K562 (cell line): ENCODE measurements around the gene ANKS1B. TPM values are rescaled to one million over a fixed set of nuclear protein-coding genes. Genes with fewer than 3 reads are reported as not detected.

Experiments
- ATAC-seq: fragments of 200-7000 bp; cut with Tn5 transposase; 3 replicates; pipeline ENCODE4 v1.9.1; 2020; ENCODE audit warnings: moderate library complexity
- BruUV-seq: library from RNA; stranded (reverse); fragments of 400-500 nt; replicated peaks from 2 replicates; lab custom pipeline; 2021; lab: Mats Ljungman, UMichigan
- CTCF ChIA-PET: fragments of 300-600 bp; formaldehyde crosslinking; extraction: SDS; loops from one replicate; lab custom pipeline; 2021; ENCODE audit warnings: low intra/inter-chr PET ratio; lab: Yijun Ruan, JAX
- POLR2A ChIA-PET: fragments of 300-600, 350-650 bp; sonication (Branson Sonifier 250); formaldehyde crosslinking; extraction: SDS; loops from one replicate; lab custom pipeline; 2021; ENCODE audit warnings: antibody characterized with exemption, inconsistent platforms; lab: Yijun Ruan, JAX
- DNase-seq, 4 experiments: peaks; one replicate each; pipeline versions ENCODE4 v3.0.0 to v3.0.0-alpha.2; 2011 to 2018; ENCODE audit warnings: low spot score in 3 of 4, mixed read lengths in 3 of 4; ENCODE audit errors: extremely low read depth in 1 of 4
- FAIRE-seq: peaks from 2 replicates; lab custom pipeline; 2011; peaks lifted over from hg19 to GRCh38; lab: Jason Lieb, UNC
- H2AFZ ChIP-seq: 2 replicates; pipeline ENCODE4 v1.6.0; 2011; ENCODE audit warnings: low read depth, low read length, control low read depth, inconsistent platforms
- H3K27ac ChIP-seq: fragments of 200-600 bp; 3 replicates; pipeline ENCODE4 v1.8.0; 2011; ENCODE audit warnings: low read depth, mild to moderate bottlenecking, control low read depth, inconsistent platforms, low read length, moderate library complexity, mixed read lengths; ENCODE audit errors: extremely low read depth
- H3K27me3 ChIP-seq, 2 experiments: fragments of 300-600 bp in 1 of 2; 2 replicates in 1 of 2; 3 replicates in 1 of 2; pipeline versions ENCODE4 v1.6.0 to v1.8.0; 2011; ENCODE audit warnings: inconsistent platforms in 2 of 2, low read length in 2 of 2, mild to moderate bottlenecking in 1 of 2, mixed read lengths in 1 of 2, moderate library complexity in 1 of 2; ENCODE audit not compliant: control insufficient read depth in 2 of 2, insufficient read depth in 2 of 2
- H3K36me3 ChIP-seq: fragments of 300-600 bp; 3 replicates; pipeline ENCODE4 v1.8.0; 2011; ENCODE audit warnings: mild to moderate bottlenecking, low read length, inconsistent platforms; ENCODE audit not compliant: control insufficient read depth, insufficient read depth
- H3K4me1 ChIP-seq, 2 experiments: fragments of 200-600 bp in 1 of 2; replicated peaks in 1 of 2; 2 replicates in 1 of 2; 3 replicates in 1 of 2; pipeline versions ENCODE4 v1.5.1 to v1.8.0; 2011; ENCODE audit warnings: inconsistent platforms in 2 of 2, low read length in 2 of 2, mild to moderate bottlenecking in 1 of 2, mixed read lengths in 1 of 2, moderate library complexity in 1 of 2; ENCODE audit not compliant: control insufficient read depth in 2 of 2, insufficient read depth in 2 of 2
- H3K4me2 ChIP-seq: 2 replicates; pipeline ENCODE4 v1.6.1; 2011; ENCODE audit warnings: low read length, control low read depth, inconsistent platforms, mixed read lengths; ENCODE audit not compliant: insufficient read depth
- H3K4me3 ChIP-seq: fragments of 200-600 bp; sonication (generic), shearing (Covaris generic); 2 replicates; pipeline ENCODE4 v1.5.1; 2016; ENCODE audit warnings: control low read depth, inconsistent platforms
- H3K79me2 ChIP-seq: fragments of 200-600 bp; 3 replicates; pipeline ENCODE4 v1.8.0; 2011; ENCODE audit warnings: low read length, inconsistent platforms; ENCODE audit not compliant: control insufficient read depth, insufficient read depth
- H3K9ac ChIP-seq, 2 experiments: 2 replicates each; pipeline versions ENCODE4 v1.6.0 to v1.6.1; 2011; ENCODE audit warnings: low read depth in 2 of 2, low read length in 2 of 2, control low read depth in 1 of 2, inconsistent platforms in 1 of 2, mild to moderate bottlenecking in 1 of 2, mixed read lengths in 1 of 2; ENCODE audit not compliant: insufficient read depth in 1 of 2
- H3K9me1 ChIP-seq: one replicate; pipeline ENCODE4 v1.6.0; 2011; ENCODE audit warnings: inconsistent platforms, mild to moderate bottlenecking, low read length, moderate library complexity; ENCODE audit not compliant: control insufficient read depth, insufficient read depth
- H3K9me3 ChIP-seq: replicated peaks from 2 replicates; pipeline ENCODE4 v1.5.1; 2011; ENCODE audit warnings: low read depth, low read length, inconsistent platforms; ENCODE audit not compliant: control insufficient read depth, insufficient read depth
- H4K20me1 ChIP-seq: replicated peaks from 2 replicates; pipeline ENCODE4 v1.6.1; 2011; ENCODE audit warnings: low read length, inconsistent platforms, mixed read lengths; ENCODE audit not compliant: control insufficient read depth, insufficient read depth
- GABPB1 ChIP-seq: sonication (generic); formaldehyde crosslinking; IDR thresholded peaks from 2 replicates; pipeline ENCODE4 v1.8.0; 2022; ENCODE audit warnings: mild to moderate bottlenecking, missing genetic modification reagents
- HDAC3 ChIP-seq: fragments of 450-650 bp; IDR thresholded peaks from 2 replicates; pipeline ENCODE4 v1.6.1; 2018; ENCODE audit warnings: borderline replicate concordance, mild to moderate bottlenecking, moderate library complexity; ENCODE audit not compliant: partially characterized antibody
- HNRNPUL1 ChIP-seq: fragments of 200-400 bp; formaldehyde crosslinking; IDR thresholded peaks from 2 replicates; pipeline ENCODE4 v1.6.1; 2017; ENCODE audit warnings: low read length
- MCM3 ChIP-seq: fragments of 450-650 bp; IDR thresholded peaks from 2 replicates; pipeline ENCODE4 v1.6.1; 2016
- POLR3G ChIP-seq: IDR thresholded peaks from 2 replicates; pipeline ENCODE4 v1.6.1; 2011; ENCODE audit not compliant: insufficient read length, insufficient replicate concordance; ENCODE audit errors: extremely low read depth
- POU5F1 ChIP-seq: fragments of 150-350 bp; IDR thresholded peaks from 2 replicates; pipeline ENCODE4 v1.6.1; 2014; ENCODE audit warnings: borderline replicate concordance, low read length, low read depth, mild to moderate bottlenecking; ENCODE audit not compliant: partially characterized antibody
- PTRF ChIP-seq: fragments of 450-650 bp; IDR thresholded peaks from 2 replicates; pipeline ENCODE4 v1.6.1; 2016; ENCODE audit warnings: mild to moderate bottlenecking, missing genetic modification characterization, missing compliant biosample characterization
- TEAD1 ChIP-seq, 2 experiments: fragments of 450-650 bp in 1 of 2; sonication (generic) in 1 of 2; formaldehyde crosslinking; IDR thresholded peaks; 2 replicates each; pipeline versions ENCODE4 v1.4.0 to v1.8.0; 2020 to 2022; ENCODE audit warnings: mild to moderate bottlenecking in 2 of 2, missing genetic modification reagents in 1 of 2
- THRAP3 ChIP-seq: fragments of 450-650 bp; IDR thresholded peaks from 2 replicates; pipeline ENCODE4 v1.6.1; 2016; ENCODE audit warnings: mild to moderate bottlenecking, inconsistent platforms, borderline replicate concordance
- TSHZ1 ChIP-seq: fragments of 250-450 bp; sonication (Bioruptor Pico); IDR thresholded peaks from 2 replicates; pipeline ENCODE4 v1.4.0; 2020; ENCODE audit warnings: mild to moderate bottlenecking, moderate library complexity
- ZBTB7A ChIP-seq: IDR thresholded peaks from 2 replicates; pipeline ENCODE4 v1.6.1; 2011; ENCODE audit warnings: low read depth, mild to moderate bottlenecking, low read length, moderate library complexity, borderline replicate concordance; ENCODE audit not compliant: control insufficient read depth
- ZNF717 ChIP-seq: fragments of 250-450 bp; sonication (Bioruptor Pico); IDR thresholded peaks from 2 replicates; pipeline ENCODE4 v1.5.0; 2021
- ZNF75A ChIP-seq: fragments of 450-650 bp; formaldehyde crosslinking; IDR thresholded peaks from 2 replicates; pipeline ENCODE4 v1.4.0; 2020; ENCODE audit warnings: mild to moderate bottlenecking
- WGBS: fragments of 100-300 bp; shearing (Covaris generic); methylation state at CpG from one replicate; pipeline ENCODE4 v1.1.6; 2016; ENCODE audit warnings: low coverage, mixed read lengths; ENCODE audit not compliant: insufficient coverage; ENCODE audit errors: missing lambda C conversion rate; 5-methylcytosine and 5-hydroxymethylcytosine counted together
- in situ Hi-C: fragments of 300-500 bp; cut with MboI; formaldehyde crosslinking; loops from 4 replicates; pipeline ENCODE4 v1.15.0; 2018; ENCODE audit warnings: inconsistent platforms, mixed read lengths
- intact Hi-C: fragments of 100-400 bp; cut with micrococcal nuclease; formaldehyde crosslinking; loops from 2 replicates; pipeline ENCODE4 v1.14.2; 2022
- polyA plus RNA-seq, 8 experiments: library from polyadenylated mRNA; depleted of rRNA in 4 of 8; stranded (reverse) in 5 of 8; unstranded in 3 of 8; fragments of >200 nt; fragmentation: Nextera tagmentation in 2 of 8; fragmentation: Illumina TruSeq in 1 of 8; extraction: Ambion mirVana in 2 of 8; extraction: Trizol in 1 of 8; gene quantifications; 2 replicates each; pipeline versions ENCODE4 v1.2.1 to v1.2.3, GENCODE V29; 2011 to 2014; ENCODE audit warnings: inconsistent platforms in 1 of 8, missing spikeins in 1 of 8
- total RNA-seq, 7 experiments: library from RNA; depleted of rRNA in 6 of 7; stranded (reverse); fragments of >200 nt in 6 of 7; fragmentation: Illumina TruSeq in 2 of 7; extraction: Trizol in 2 of 7; gene quantifications; 2 replicates each; pipeline versions ENCODE4 v1.2.1 to v1.2.3, GENCODE V29; 2011 to 2021; ENCODE audit warnings: low replicate concordance in 1 of 7

ANKS1B gene
- total and polyA plus RNA-seq, 9 of the 15 experiments (the other 6 are each of a cell fraction or from before 2014, with no cell fraction given) = 0.04 to 0.47 (median 0.28) TPM; not detected in 4

DNA sequence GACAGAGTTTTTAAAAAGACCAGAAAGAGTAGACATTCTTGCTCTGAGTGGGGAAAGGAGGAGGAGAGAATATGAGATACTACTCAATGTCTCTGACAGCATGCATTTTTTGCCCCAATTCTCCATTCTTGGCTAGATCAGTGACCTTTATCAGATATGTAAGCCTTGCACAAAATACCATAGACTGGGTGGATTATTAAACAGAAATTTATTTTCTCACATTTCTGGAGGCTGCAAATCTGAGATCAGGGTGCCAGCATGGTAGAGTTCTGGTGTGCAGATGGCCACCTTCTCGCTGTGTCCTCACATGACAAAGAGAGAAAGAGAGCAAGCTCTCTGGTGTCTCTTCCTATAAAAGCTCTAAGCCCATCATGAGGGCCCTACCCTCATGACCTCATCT, 38.6 kb downstream of the ANKS1B start:
- intact Hi-C loops (no loop called here), in situ Hi-C loops (no loop called here)
- no peak for DNase-seq
- Histone ChIP-seq H3K27ac (no peak overlapping the region), H3K4me1 (no peaks in the 10 kb centered on the region), H3K27me3 (no peaks in the 10 kb centered on the region), H3K36me3 (no peaks in the 10 kb centered on the region), H3K4me2 (no peak overlapping the region), H2AFZ (no peak overlapping the region), H3K79me2 (no peaks in the 10 kb centered on the region), H3K9ac (no peak overlapping the region), H3K4me3 (no peak overlapping the region), H3K9me1 (no peaks in the 10 kb centered on the region), H4K20me1 (no peaks in the 10 kb centered on the region), H3K9me3 (no peaks in the 10 kb centered on the region)
- no peak for FAIRE-seq
- POLR2A ChIA-PET = no interaction called here
- TF ChIP-seq ZNF75A (CRISPR knock-in tag) (no peak), PTRF (tag) (no peak), TSHZ1 (no peak), POU5F1 (no peak), MCM3 (no peak), HDAC3 (no peak), TEAD1 (CRISPR knock-in tag; IDR thresholded peaks at IDR 0.05) (no peak), GABPB1 (CRISPR knock-in tag) (no peak), POLR3G (no peak), HNRNPUL1 (no peak), THRAP3 (no peak), ZNF717 (CRISPR knock-in tag) (no peak), ZBTB7A (no peak)
- 0% methylated on average over 1 of the region's 1 CpG for WGBS
- ATAC-seq = no peak
- no TSS peak for BruUV-seq
- CTCF ChIA-PET = no interaction called here
